Activated T-cell treated with anti-CD3 and anti-CD28 coated beads for 1 hour (primary cell): ENCODE results near the gene EIF2S1.
A peak's percentile ranks its signal among the peaks of the same experiment; 100 is the strongest.
"Not testable (repeated sequence)": the region's sequence is repeated elsewhere in the genome, so short reads cannot be mapped to it uniquely, and the experiment has no call there.

Experiments used
- DNase-seq: peaks from one replicate; pipeline ENCODE4 v3.0.0-alpha.2; 2020; ENCODE audit warnings: low read depth

EIF2S1 gene

DNA sequence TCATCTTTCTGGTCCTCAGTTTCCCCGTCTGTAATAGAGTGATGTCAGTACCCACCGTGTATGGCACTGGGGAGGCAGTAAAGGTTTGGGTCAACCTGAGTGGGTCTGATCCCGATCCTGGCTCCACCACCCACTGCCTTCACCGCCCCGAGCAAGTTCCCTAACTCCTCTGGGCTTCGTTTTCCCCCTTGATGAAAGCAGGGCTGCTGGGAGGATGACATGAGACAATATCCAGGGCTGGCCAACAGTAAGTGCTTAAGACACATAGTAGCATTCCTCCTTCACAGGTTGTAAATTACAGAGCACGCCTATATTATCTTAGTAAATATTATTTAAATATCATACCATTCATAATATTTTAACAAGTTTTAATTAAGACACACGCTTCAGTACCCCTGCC, 51.2 kb downstream of the EIF2S1 start:
- no peak for DNase-seq

DNA sequence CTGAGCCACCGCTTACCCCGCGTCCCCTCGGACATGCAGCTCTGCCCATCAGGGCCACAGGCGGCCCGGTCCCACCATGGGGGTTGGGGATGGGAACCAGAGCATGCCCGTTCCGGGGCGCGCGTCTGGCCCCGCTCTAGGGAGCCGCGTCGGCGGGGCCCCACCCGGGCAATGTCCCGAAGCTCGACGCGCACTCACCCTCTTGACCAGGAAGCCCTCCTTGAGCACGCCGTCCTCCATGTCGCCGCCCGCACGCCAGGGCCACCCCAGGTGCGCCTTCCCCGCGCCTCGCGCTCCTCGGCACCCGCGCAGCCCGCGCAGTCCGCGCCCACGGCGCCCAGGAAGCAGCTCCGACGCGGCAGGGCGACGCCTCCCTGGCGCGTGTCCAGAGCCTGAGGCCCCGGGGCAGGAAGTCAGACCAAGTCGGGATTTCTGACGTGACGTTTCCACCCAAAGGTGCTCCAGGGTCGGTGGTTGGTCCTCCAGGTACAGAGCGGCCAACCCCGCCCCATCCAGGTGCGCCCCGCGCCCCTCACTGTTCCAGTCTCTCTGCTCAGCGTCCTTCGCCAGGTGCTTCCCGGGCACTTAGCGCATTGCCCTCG, 51.8 kb downstream of the EIF2S1 start, which contains the start of gene PLEK2:
PLEK2 (minus strand) TSS at position 346 of the 602 bp plus-strand sequence; CDS start at position 240, 106 bp downstream.
- peak; percentile 37 for DNase-seq

DNA sequence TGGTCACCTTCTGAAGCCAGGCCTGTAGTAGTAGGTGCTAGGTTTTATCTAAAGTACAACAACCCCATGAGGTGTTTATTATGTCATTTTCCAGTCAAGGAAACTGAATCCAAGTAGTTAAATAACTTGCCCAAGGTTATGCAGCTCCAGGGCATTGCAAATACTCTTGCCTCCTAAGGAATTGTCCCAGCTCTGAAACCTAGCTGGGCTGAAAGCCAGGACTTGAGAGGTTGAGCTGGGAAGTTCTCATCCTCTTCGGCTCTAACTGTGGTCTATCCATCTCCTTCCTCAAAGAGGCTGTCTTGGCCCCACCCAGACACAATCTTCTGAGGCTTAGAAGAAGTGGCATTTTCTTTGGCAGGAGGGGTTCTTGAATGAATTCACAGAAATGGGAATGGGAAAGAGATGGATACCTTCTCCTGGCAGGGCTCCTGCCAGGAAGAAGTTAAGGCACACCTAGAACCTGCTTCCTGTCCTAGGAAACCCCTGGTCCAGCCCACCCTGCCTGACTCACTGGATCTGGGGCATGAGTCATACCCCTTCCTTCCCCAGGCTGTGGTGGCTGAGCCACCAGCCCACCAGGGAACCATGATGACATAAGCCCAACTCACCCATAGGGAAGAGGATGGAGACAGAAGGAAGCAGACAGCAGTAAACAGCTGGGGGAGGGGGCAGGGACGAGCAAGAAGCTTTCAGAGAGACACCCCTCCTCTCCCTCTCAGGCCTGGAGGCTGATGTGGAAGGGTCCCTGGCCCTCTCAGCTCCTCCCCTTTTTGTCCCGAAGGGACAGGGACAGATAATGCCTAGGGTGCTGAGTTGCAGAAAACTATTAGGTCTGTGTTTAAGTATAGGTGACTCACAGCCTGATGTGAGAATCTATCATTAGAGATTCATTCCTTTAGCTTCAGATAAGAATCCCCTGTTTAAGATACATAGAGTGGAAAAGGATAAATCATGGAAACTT, 54.0 kb downstream of the EIF2S1 start:
- DNase-seq, result no peak

DNA sequence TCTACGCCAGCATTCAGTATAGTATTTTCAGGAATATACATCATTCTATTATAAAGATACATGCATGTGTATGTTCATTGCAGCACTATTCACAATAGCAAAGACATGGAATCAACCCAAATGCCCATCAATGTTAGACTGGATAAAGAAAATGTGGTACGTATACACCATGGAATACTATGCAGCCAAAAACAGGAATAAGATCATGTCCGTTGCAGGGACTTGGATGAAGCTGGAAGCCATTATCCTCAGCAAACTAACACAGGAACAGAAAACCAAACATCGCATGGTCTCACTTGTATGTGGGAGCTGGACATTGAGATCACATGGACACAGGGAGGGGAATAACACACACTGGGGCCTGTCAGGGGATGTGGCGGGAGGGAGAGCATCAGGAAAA, 55.5 kb downstream of the EIF2S1 start:
- not testable (repeated sequence) for DNase-seq

DNA sequence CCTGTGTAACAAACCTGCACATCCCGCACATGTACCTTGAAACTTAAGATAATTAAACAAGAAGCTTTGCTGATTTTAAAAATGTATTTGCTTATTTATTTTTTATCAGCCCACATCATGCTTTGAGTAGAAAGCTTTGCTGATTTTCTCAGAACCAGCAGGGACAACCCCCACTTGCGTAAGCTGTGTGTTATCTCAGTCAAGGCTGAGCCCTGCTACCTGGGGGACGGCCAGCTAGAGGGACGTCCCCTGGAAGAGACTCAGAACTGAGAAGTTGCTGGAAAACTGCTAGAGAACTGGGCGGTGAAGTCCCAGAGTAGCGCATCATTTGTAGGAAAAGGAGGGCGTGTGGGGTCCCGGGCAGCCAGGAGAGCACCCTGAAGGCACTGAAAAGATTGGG, 56.0 kb downstream of the EIF2S1 start:
- DNase-seq, result no peak

DNA sequence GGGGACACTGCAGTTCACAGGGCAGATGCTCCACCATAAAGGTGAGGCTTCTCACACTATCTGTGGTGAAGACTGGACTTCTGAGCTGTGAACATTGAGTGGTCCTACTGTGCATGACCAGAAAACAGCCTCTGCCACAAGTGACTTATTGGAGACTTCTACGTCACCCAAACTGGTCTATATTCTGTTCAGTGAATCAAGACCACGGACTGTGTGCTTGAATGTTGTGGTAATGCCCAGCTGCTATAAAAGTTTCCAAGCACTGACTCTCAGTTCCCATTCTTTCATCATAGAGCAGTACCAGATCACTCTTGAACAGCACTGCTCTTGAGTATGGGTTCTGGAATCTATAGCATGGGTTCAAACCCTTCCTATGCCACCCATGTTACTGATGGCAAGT, 56.7 kb downstream of the EIF2S1 start:
- DNase-seq, result no peak

DNA sequence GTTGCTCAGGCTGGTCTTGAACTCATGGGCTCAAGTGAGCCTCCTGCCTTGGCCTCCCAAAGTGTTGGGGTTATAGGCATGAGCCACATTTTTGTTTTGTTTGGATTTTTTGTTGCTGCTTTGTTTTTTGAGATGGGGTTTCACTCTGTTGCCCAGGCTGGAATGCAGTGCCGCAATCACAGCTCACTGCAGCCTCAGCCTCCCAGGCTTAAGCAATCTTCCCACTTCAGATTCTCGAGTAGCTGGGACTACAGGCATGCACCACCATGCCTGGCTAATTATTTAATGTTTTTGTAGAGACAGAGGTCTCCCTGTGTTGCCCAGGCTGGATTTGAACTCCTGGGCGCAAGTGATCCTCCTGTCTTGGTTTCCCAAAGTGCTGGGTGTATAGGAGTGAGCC, 57.5 kb downstream of the EIF2S1 start:
- DNase-seq, result no peak

DNA sequence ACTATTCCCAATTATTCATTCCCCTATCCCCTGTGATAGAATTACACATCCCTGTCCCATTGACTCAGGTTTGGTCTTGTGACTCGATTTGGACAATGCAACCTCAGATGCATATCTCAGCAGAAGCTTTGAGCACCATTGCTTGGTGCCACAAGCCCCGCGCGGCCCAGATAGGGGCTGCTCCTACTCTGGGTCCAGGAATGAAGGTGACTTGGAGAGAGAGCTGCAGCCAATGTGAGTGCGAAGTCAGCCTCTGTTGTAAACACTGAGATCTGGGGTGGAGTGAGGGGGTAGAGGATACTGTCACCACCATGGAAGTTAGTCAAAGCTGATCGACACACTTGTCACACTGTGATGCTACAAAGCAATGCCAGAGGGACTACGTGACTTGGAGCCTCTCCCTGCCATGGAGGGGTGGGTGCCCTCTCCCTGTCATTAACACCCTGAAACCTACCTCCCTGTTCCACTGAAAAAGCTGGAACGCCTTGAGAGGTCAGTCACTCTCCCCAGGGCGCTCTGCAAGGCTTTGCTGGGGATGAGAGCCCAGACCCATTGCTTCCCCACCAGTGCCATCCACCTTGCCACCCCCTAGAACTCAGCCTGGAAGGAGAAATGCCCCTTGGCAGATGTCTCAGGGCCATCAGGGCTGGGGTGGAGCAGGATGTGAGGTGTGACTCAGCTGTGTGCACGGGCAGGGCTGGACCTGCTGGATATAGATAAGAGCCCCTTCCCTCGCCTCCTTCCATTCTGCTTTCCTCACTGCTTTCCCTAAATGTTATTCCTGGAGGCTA, 58.5 kb downstream of the EIF2S1 start:
- DNase-seq, result no peak

DNA sequence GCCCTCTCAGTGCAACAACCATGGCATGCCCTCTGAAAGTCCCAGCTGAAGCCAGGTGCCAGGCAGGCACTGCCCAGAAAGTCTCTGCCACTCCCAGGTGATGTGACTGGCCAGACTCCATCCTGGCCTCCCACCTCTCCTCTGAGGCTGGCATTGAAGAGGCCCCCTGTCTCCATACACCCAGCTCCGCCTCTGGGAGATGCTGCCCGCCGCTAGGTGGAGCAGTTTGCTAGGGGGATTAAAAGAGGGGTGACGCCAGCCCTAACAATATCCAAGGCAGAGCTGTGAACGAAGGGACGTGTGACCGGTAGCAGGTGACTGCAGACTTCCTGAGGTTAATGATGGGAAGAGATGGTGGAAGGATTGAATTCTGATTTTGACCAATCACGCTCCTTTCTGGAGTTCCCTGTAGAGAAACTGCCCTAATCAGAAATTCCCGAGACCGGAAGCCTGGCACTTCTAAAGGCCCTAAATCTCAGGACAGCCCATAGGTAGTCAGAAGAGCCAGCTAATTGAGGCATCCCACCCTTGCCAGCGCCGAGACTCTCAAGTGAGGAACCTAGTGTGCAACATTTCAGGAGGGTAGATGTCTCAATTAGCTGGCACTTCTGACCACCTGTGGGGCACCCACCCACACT, 60.1 kb downstream of the EIF2S1 start:
- no peak for DNase-seq

DNA sequence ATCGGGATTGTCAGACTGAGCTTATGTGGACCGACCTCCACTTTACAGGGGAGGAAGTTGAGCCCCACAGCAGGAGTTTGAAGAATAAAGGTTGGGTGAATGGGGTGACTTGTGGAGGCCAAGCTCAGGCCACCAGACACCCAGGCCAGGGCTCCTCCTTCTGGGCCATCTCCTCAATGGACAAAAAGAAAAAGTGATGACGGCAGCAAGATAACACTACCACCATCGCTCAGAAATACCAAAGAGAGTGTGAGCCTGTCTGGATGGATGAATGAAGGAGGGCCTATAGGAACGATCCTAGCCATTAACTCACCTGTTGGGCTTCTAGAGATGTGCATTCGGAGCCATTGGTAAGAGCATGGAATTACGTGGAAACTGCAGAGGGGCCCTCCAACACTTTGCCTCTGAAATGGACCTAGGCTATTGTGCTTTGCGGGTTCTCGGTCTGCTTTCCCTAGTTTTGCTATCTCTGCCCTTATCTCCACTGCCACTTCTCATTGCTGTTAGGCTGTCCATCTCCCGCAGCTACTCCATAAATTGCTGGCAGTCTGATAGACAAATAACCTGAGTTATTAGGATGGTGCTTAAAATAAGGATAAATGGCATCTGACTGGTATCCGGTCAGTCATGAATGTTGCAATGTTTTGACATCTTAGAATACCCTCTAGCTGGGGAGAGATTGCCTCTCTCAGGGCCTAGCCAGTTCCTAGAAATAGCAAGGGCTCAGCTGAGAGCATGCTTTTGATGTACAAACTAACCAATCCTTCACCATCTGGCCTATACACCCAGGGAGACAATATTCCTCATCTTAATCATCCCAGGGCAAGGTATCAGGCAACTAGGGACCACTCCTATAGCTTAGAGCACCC, 61.5 kb downstream of the EIF2S1 start:
- DNase-seq, result no peak

DNA sequence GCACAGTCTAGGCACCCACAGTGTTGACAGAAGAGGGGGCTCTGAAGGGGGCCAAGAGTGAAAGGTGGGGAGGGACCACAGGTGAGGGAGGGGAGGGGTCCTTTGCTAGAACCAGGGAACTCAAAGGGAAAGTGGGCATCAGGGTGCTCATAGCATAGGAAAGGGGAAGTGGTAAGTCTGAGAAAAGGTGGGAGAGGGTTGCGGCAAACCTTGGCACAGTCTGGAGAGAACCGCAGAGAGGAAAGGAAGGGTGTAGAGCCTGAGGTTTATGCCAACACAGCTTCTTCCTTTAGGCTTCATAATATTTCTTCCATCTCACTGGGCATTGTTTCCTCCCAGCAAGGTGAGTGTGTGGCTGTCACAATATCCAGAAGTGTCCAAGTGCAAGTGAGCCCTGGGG, 63.3 kb downstream of the EIF2S1 start:
- no peak for DNase-seq

DNA sequence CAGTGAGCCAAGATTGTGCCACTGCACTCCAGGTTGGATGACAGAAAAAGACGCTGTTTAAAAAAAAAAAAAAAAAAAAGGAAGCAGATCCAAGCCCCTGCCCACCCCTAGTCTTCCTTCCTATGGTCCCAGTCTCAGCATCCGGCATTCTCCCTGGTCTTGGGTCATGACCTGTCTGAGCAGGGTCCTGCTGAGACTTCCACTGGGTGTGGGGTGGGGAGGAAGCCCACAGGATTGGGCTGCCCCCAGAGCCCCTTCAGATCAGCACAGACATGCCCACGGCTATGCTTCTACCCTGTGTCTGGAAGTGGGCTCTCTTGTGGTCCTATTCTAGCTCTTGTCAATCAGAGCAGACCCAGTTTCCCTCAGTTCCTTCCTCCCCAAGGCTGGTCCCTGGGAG, 64.4 kb downstream of the EIF2S1 start:
- DNase-seq, result no peak

DNA sequence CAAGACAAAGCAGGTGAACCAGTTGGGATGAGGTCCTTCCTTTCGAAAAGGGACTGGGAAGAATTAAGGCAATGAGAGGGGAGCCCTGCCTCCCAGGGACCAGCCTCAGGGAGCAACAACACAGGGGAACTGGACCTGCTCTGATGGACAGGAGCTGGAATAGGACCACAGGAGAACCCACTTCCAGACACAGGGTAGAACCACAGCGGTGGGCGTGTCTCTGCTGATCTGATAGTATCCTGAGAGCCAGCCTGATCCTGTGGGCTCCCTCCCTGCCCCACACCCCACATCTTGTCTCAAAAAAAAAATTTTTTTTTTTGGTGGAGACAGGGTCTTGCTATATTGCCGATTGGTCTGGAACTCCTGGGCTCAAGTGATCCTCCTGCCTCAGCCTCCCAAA, 65.5 kb downstream of the EIF2S1 start:
- no peak for DNase-seq

DNA sequence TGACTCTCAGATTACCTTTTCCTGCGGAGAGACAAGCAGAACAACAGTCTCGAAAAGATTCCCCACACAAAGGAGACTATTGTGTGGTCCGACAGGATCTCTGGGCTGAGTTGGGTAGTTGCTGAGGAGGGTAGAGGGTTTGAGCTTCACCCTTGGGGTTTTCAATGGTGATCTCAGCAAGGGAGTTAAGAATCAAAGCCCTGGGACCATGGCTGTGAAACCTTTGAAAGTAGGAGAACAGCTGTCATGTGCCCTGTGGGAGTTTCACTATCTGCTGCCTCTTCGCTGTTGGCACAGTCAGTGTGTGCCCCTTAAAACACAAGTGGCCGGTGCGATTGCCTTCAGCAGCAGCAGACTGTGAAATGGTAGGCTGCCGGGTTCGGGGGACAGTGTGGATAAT, 66.0 kb downstream of the EIF2S1 start:
- DNase-seq, result no peak

DNA sequence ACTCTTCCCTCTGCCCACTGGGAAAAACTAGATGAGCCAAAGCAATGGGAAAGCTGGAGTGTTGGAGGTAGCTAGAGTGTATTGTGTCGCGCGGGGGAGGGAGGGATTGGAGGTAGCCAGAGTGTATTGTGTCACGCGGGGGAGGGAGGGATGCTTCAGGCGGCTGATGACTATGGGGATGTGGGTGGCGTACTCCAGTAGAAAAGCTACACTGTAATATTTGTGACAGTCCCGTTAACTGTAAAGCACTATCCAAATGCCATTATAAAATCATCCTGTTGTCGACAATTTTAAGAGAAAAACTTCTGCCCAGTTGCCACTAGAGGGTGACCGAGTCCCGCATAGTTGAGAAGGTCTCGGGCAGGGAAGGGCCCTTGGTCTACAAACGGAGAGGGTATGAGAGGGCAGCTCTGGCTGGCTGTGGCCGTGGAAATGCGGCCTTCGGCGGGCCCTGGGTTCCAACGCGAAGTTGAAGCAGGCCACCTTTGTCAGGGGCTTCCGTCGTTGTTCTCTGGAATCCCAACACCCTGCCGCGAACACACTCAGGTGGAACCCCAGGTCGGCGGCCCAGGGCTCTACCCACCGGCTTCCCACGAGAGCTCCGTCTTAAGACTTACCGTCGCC, 67.0 kb downstream of the EIF2S1 start:
- DNase-seq, result peak; percentile 69

DNA sequence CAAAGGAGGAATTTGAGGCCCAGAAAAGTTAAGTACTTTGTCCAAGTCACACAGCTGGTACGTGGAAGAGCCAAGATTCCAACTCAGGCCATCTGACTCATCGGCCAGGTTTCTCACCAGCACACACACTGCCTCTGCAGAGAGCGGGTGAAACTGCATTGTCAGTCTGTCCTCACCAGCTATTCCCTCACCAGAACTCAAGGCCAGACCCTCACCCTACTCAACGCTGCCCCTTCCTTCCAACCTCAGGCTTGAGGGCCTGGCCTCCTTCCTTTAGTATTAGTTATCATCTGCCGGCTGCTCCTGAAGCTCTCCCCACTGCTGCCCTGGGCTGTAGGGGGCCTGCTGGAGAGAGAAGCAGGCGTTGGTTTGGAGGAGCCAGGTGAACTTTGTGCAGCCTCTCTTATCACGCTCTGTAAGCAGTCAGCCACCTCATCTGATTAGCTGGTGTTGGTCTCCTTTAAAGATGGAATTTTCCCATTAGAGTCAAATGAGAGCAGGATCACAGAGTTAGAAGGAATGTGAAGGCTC, 68.4 kb downstream of the EIF2S1 start:
- no peak for DNase-seq

DNA sequence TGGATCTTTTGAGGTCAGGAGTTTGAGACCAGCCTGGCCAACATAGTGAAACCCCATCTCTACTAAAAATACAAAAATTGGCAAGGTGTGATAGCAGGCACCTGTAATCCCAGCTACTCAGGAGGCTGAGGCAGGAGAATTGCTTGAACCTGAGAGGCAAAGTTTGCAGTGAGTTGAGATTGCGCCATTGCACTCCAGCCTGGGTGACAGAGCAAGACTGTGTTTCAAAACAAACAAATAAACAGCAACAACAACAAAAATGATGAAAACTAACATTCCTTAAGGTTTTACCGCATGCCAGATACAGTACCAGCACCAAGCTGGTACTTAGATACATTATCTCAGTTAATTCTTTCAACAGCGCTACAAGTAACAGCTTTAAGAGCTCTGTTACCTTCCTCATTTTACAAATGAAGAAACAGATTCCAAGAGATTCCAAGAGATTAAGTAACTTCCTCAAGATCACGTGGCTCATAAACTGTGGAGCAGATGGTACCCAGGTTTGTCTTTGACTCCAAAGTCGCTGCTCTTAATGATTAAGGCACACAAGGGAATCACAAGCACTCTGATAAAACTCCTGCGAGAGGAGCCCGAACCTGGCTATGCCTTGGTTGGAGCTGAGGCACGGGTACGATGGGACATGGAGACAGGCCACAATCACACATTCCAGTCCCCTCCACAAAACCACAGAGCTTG, 69.5 kb downstream of the EIF2S1 start:
- DNase-seq, result no peak

DNA sequence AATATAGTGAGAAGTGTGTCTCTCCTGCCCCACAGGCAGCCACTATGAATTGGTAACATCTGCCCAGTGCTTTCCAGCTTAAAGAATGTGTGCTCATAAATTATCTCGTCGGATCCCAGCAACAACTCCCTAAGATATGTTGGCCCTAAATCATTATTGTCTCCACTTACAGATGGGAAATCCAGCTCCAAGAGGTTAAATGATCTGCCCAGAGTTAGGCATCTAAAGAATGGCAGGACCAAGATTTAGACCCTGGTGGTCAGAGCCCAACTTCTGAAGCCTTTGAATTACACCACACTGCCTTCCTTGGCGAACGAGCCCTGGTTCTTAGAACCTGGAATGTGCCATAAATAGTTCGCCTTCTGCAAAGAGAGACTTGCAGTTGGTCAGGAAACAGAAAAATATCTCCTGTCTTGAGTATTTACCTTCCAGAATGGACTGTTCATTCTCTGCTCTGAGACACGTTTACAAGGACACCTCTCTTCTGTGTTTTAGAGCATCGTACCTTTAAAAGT, 72.0 kb downstream of the EIF2S1 start:
- no peak for DNase-seq

DNA sequence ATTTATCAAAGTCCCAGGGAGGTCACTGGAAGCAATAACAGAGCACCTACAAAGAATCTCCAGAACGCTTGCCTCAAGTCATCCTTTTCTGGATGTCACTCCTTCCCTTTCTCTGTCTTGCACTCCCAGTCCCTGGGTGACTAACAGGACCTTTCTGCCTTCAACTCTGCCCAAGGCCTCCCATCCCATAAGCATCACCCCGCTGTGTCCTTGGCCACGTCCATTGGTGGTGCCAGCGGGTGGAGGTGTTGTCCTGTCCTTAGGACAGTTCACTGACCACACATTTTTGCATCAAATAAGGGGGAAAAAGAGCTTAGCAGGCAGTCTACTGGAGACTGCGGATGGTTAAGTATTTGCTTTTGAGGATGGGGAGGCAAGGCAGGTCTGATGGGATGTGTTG, 75.5 kb downstream of the EIF2S1 start:
- DNase-seq, result no peak
